ENCODE results near the gene AKR1C2. TPM values are rescaled to one million over a fixed set of nuclear protein-coding genes. Genes with fewer than 3 reads are reported as not detected.

The AKR1C2 gene
- total RNA-seq (2022; extraction: Qiagen RNA extraction; ENCODE audit: low read depth), result 3,009 to 3,482 TPM (median 3,389 TPM) in 5 replicates

GRCh38 chr10:5003127-5004029 is at the start of gene AKR1C2:
AKR1C2 (minus strand) TSS chr10:5003857; CDS start chr10:5003835, 22 bp downstream.

GRCh38 chr10:4962876-4963814 is 40.5 kb downstream of the AKR1C2 start, which contains the start of gene AKR1C1:
AKR1C1 (plus strand) TSS chr10:4963415; CDS start chr10:4963445, 30 bp downstream.

Other genes with a start within 250 kb of the AKR1C2 start
- gene AKR1E2, start 177.7 kb downstream of the AKR1C2 start, total RNA-seq (2022; extraction: Qiagen RNA extraction; ENCODE audit: low read depth), result 6.2 to 9.8 TPM (median 8.6 TPM) in 5 replicates
- gene AKR1C1, start 40.4 kb downstream of the AKR1C2 start, total RNA-seq (2022; extraction: Qiagen RNA extraction; ENCODE audit: low read depth), result 439 to 635 TPM (median 596 TPM) in 5 replicates
- gene AKR1C3, start 90.6 kb upstream of the AKR1C2 start, total RNA-seq (2022; extraction: Qiagen RNA extraction; ENCODE audit: low read depth), result 1,116 to 1,302 TPM (median 1,202 TPM) in 5 replicates
- 0.32 to 0.49 TPM in 2 of 5 replicates, not detected in the others for gene AKR1C8, start 181.3 kb upstream of the AKR1C2 start, total RNA-seq (2022; extraction: Qiagen RNA extraction; ENCODE audit: low read depth)
- gene AKR1C4, start 193.0 kb upstream of the AKR1C2 start, total RNA-seq (2022; extraction: Qiagen RNA extraction; ENCODE audit: low read depth), result 0.15 to 0.39 TPM (median 0.24 TPM) in 5 replicates

All from A549 treated with DMSO at 1 μM for 4 hours (cell line).